Ishikawa (cell line): ENCODE data around the gene CD99.

Experiments used
- CEBPB ChIP-seq: IDR thresholded peaks from 2 replicates; pipeline ENCODE4 v1.6.1; 2012
- CREB1 ChIP-seq: IDR thresholded peaks from 2 replicates; pipeline ENCODE4 v1.6.1; 2012; ENCODE audit warnings: low read depth
- EGR1 ChIP-seq: IDR thresholded peaks from 2 replicates; pipeline ENCODE4 v1.6.1; 2012
- EP300 ChIP-seq: IDR thresholded peaks from 2 replicates; pipeline ENCODE4 v1.6.1; 2012; ENCODE audit warnings: borderline replicate concordance
- FOXM1 ChIP-seq: IDR thresholded peaks from 2 replicates; pipeline ENCODE4 v1.6.1; 2012; ENCODE audit warnings: low read depth, borderline replicate concordance
- MAX ChIP-seq: IDR thresholded peaks from 2 replicates; pipeline ENCODE4 v1.6.1; 2012
- NFIC ChIP-seq: IDR thresholded peaks from 2 replicates; pipeline ENCODE4 v1.6.1; 2012
- RAD21 ChIP-seq: IDR thresholded peaks from 2 replicates; pipeline ENCODE4 v1.6.1; 2012; ENCODE audit warnings: low read depth
- REST ChIP-seq: IDR thresholded peaks from 2 replicates; pipeline ENCODE4 v1.6.1; 2012; ENCODE audit warnings: low read depth, mild to moderate bottlenecking
- TAF1 ChIP-seq: IDR thresholded peaks from 2 replicates; pipeline ENCODE4 v1.6.1; 2012; ENCODE audit warnings: low read depth, mild to moderate bottlenecking
- TCF12 ChIP-seq: IDR thresholded peaks from 2 replicates; pipeline ENCODE4 v1.6.1; 2012; ENCODE audit warnings: low read depth
- TEAD4 ChIP-seq: IDR thresholded peaks from 2 replicates; pipeline ENCODE4 v1.6.1; 2012
- USF1 ChIP-seq: IDR thresholded peaks from 2 replicates; pipeline ENCODE4 v1.6.1; 2012
- YY1 ChIP-seq: IDR thresholded peaks from 2 replicates; pipeline ENCODE4 v1.6.1; 2012; ENCODE audit warnings: low read depth
- ZBTB7A ChIP-seq: IDR thresholded peaks from 2 replicates; pipeline ENCODE4 v1.6.1; 2012; ENCODE audit warnings: low read depth

CD99 gene

DNA sequence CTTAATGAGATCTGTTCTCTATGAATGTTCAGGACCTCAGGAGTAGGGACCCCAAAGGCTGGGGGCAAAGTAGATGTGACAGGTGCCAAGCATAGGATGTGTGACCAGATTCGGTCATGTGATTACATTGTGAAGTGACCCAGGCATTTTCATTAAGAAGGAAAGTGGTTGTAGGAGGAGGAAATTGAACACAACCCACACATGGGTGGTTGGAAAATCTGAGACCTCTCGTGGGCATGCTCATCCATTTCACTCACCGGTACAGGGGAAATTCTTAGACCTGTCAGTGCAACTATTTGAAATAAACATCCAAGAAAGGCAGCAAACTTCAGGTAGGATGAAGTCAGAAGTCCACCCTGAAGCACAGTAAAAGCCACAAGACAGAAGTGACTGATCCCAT, 43.5 kb upstream of the CD99 start:
- no peak for TF ChIP-seq REST
- no peak for TF ChIP-seq RAD21
- TF ChIP-seq USF1: no peak
- no peak for TF ChIP-seq TCF12
- no peak for TF ChIP-seq CREB1
- no peak for TF ChIP-seq FOXM1
- TF ChIP-seq ZBTB7A: no peak
- TF ChIP-seq YY1: no peak
- no peak for TF ChIP-seq NFIC
- no peak for TF ChIP-seq TAF1
- TF ChIP-seq EP300: no peak
- TF ChIP-seq MAX: no peak
- no peak for TF ChIP-seq TEAD4
- TF ChIP-seq EGR1: no peak
- no peak for TF ChIP-seq CEBPB

GRCh38 chrX:2650037-2650436, 41.1 kb upstream of the CD99 start:
- TF ChIP-seq TAF1 (no peak), CREB1 (no peak), NFIC (no peak), FOXM1 (no peak), TCF12 (no peak), RAD21 (no peak), ZBTB7A (no peak), TEAD4 (no peak), REST (no peak), MAX (no peak), EP300 (no peak), EGR1 (no peak)

GRCh38 chrX:2650865-2651264, 40.2 kb upstream of the CD99 start:
- TF ChIP-seq CEBPB (no peak), MAX (no peak)

DNA sequence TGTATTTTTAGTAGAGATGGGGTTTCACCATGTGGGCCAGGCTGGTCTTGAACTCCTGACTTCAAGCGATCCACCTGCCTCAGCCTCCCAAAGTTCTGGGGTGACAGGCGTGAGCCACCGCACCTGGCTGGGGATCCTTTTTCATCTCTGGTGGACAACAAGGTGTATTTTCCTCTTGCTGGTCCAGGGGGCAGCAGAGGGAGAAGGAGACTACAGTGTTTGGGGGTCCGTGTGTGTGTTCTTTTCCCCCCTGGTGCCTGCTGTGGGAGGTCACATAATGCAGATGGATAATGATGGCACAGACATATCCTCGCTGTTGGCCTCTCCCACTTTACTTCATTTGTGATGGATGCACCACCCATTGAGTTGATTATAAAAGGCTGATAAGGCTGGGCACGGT, 39.0 kb upstream of the CD99 start:
- TF ChIP-seq TCF12 (no peak), RAD21 (no peak), CEBPB (no peak), CREB1 (no peak), ZBTB7A (no peak), YY1 (no peak), NFIC (no peak), TEAD4 (no peak)

- TF ChIP-seq MAX (no peak), TAF1 (no peak), CREB1 (no peak), EP300 (no peak), EGR1 (no peak), USF1 (no peak), REST (no peak), YY1 (no peak), FOXM1 (no peak), NFIC (0 out of 2 replicates have a peak, but pooled peaks have one; percentile 45), RAD21 (peak; percentile 16; the same call in 1 of the 2 replicates), TCF12 (no peak)
These were observed 36.4 kb upstream of the CD99 start for GRCh38 chrX:2654436-2655340.
